ENCODE results near the gene NEGR1. TPM values are rescaled to one million over a fixed set of nuclear protein-coding genes. Genes with fewer than 3 reads are reported as not detected.

The NEGR1 gene
- total RNA-seq, 1 donor from 2014 or later, result 19.2 TPM

DNA sequence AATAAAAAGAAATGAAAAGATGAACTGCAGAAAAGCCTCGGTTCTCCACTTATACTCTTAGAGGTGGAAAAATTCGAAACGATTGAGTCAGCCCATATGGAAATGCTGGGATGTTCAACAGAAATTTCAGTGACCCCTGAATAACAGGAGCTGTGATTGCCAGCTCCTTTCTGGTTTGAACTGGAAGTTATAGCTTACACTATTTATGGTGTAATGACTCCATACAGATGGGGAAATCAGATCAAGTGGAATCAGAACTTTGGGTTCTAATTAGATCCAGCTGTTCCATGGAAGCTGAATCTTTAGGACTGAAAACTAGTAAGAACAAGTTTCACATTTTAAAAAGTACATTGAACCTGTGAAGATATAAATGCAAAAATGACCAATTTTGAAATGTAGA lies 632.2 kb downstream of the NEGR1 start:
- no peaks in the 10 kb centered on the region for H3K9me3 ChIP-seq
- H3K27ac ChIP-seq, result no peak overlapping the region
- intact Hi-C loops (cut with DNase I), result no loop called here
- no peaks in the 10 kb centered on the region for H3K4me1 ChIP-seq
- TF ChIP-seq POLR2AphosphoS5 (IDR thresholded peaks at IDR 0.05; ENCODE audit: insufficient read depth in 1 of 2, low read depth in 1 of 2) (no peak), POLR2A (IDR thresholded peaks at IDR 0.05) (no peak)
- TF ChIP-seq, protein P1, sequence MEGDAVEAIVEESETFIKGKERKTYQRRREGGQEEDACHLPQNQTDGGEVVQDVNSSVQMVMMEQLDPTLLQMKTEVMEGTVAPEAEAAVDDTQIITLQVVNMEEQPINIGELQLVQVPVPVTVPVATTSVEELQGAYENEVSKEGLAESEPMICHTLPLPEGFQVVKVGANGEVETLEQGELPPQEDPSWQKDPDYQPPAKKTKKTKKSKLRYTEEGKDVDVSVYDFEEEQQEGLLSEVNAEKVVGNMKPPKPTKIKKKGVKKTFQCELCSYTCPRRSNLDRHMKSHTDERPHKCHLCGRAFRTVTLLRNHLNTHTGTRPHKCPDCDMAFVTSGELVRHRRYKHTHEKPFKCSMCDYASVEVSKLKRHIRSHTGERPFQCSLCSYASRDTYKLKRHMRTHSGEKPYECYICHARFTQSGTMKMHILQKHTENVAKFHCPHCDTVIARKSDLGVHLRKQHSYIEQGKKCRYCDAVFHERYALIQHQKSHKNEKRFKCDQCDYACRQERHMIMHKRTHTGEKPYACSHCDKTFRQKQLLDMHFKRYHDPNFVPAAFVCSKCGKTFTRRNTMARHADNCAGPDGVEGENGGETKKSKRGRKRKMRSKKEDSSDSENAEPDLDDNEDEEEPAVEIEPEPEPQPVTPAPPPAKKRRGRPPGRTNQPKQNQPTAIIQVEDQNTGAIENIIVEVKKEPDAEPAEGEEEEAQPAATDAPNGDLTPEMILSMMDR (IDR thresholded peaks at IDR 0.05), result no peak
- H3K4me3 ChIP-seq, result no peak overlapping the region
- no peak for DNase-seq (ENCODE audit: extremely low spot score in 2 of 2)
- no peaks in the 10 kb centered on the region for H3K27me3 ChIP-seq
- no peaks in the 10 kb centered on the region for H3K36me3 ChIP-seq

DNA sequence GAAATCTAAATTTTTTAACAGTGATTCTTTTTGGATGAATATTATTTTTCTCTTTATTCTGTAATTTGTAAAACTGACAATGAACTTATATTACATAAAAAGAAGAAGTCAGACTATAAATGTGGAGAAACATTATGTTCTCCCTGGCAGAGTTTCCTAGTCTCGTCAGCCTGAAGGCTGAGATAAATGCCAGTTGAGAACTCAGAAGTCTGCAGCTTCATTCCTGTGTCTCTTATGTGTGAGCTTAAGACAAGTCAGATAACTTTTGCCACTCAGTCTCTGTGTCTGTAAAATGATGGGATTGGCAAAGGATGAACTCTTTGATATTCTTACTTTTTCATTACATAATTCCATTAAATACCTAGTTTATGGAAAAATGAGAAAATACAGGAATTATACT lies 632.7 kb downstream of the NEGR1 start:
- no peak for TF ChIP-seq POLR2AphosphoS5 (IDR thresholded peaks at IDR 0.05; ENCODE audit: insufficient read depth in 1 of 2, low read depth in 1 of 2)
- TF ChIP-seq, protein P1 (IDR thresholded peaks at IDR 0.05), result no peak
- no peak for TF ChIP-seq POLR2A (IDR thresholded peaks at IDR 0.05)
- Histone ChIP-seq H3K4me1 (no peaks in the 10 kb centered on the region), H3K4me3 (no peak overlapping the region), H3K36me3 (no peaks in the 10 kb centered on the region), H3K27me3 (no peaks in the 10 kb centered on the region), H3K9me3 (no peaks in the 10 kb centered on the region), H3K27ac (no peak overlapping the region)
- DNase-seq (ENCODE audit: extremely low spot score in 2 of 2), result no peak
- intact Hi-C loops (cut with DNase I), result no loop called here

DNA sequence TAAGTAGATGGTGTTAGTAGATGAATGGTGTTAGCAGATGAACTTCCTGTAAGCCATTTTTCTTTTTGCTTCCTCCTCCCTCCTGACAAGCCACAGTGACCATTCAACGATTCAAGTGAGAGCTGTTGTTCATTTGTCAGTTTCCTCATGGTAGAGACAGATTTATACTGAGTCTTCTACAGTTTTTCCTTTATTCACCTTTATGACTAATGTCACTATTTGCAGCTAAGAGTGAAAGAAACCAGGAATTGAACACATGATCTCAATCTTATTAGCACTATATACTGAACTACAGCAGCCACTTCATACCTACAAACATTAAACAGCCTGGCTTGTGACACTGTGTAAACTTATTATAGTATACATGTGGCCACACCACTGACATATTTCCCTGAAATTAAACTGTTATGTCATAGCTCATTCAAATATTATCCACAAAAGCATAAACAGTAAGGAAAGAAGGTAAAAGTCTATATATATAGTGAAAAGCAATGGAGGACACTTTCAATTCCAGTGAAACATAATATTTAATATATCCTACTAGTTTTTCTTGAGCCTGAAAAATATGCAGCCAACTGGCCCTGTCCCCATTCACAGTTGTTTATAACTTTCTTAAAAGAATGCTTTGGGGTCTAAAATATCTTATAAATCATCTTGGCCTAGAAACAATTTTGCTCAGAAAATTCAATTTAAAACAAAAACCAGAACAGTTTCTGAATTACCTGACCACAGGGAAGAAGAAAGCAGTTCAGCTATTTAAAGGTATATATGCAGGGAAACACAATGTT lies 634.6 kb downstream of the NEGR1 start:
- DNase-seq (ENCODE audit: extremely low spot score in 2 of 2), result no peak
- TF ChIP-seq, protein P1 (IDR thresholded peaks at IDR 0.05), result no peak
- intact Hi-C loops (cut with DNase I), result no loop called here

DNA sequence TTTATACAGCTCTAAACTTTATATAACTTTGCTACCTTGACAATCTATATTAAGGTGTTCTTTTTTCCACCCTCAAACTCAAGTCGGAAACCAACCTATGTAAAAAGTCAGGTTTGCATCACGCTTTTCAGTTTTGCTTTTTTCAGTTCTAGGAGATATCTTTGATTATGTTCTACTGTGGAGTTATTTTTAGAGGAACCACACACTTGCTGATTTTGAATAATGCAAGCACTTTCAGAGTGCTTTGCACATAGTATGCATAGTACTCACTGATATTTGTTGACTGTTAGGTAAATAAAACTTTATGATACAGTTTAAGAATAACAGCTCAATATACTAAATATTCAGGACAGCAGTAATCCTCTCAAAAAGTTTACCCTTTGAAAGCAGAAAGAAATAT lies 637.3 kb downstream of the NEGR1 start:
- no peak for TF ChIP-seq POLR2AphosphoS5 (IDR thresholded peaks at IDR 0.05; ENCODE audit: insufficient read depth in 1 of 2, low read depth in 1 of 2)
- no peak for TF ChIP-seq POLR2A (IDR thresholded peaks at IDR 0.05)
- TF ChIP-seq, protein P1 (IDR thresholded peaks at IDR 0.05), result no peak
- Histone ChIP-seq H3K4me1 (no peaks in the 10 kb centered on the region), H3K9me3 (no peaks in the 10 kb centered on the region), H3K4me3 (no peak overlapping the region), H3K27me3 (no peaks in the 10 kb centered on the region), H3K36me3 (no peaks in the 10 kb centered on the region), H3K27ac (no peak overlapping the region)
- DNase-seq (ENCODE audit: extremely low spot score in 2 of 2), result no peak
- intact Hi-C loops (cut with DNase I), result no loop called here

More for the DNA sequence above, 634.6 kb downstream of the NEGR1 start:
- H3K27me3 ChIP-seq, result no peaks in the 10 kb centered on the region
- no peak overlapping the region for H3K27ac ChIP-seq
- H3K4me1 ChIP-seq, result no peaks in the 10 kb centered on the region
- H3K9me3 ChIP-seq, result no peaks in the 10 kb centered on the region
- no peaks in the 10 kb centered on the region for H3K36me3 ChIP-seq
- H3K4me3 ChIP-seq, result no peak overlapping the region

DNA sequence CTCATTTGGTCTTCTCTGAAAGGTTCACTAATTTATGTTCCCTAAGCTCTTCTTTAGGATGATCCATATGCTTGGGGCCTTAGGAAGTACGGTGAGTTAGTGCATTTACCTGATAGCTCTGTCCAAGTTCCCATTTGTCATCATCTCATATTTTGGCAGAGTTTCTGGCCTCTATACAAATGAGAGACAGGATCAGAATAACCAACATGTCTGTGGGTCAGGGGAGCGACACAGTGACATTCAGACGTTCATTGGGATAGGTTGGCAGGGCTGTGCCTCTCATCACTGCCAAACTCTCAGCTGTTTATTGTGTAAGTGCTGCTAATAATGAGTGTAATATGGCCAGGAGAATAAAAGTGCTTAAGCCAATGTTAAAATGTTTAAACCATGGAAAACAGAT lies 640.4 kb downstream of the NEGR1 start:
- Histone ChIP-seq H3K27ac (no peak overlapping the region), H3K4me1 (no peaks in the 10 kb centered on the region), H3K9me3 (no peaks in the 10 kb centered on the region), H3K36me3 (no peaks in the 10 kb centered on the region), H3K4me3 (no peak overlapping the region), H3K27me3 (no peaks in the 10 kb centered on the region)
- TF ChIP-seq POLR2AphosphoS5 (IDR thresholded peaks at IDR 0.05; ENCODE audit: insufficient read depth in 1 of 2, low read depth in 1 of 2) (no peak), POLR2A (IDR thresholded peaks at IDR 0.05) (no peak)
- TF ChIP-seq, protein P1 (IDR thresholded peaks at IDR 0.05), result no peak
- DNase-seq (ENCODE audit: extremely low spot score in 2 of 2), result no peak
- intact Hi-C loops (cut with DNase I), result no loop called here
